GF-D8 (cell line): ENCODE measurements around the gene ATG101.
"Not testable (repeated sequence)": the region's sequence is repeated elsewhere in the genome, so short reads cannot be mapped to it uniquely, and the experiment has no call there.

ENCODE experiments used
- DNase-seq: peaks from one replicate; lab custom pipeline; 2025; lab: John Stamatoyannopoulos, UW

ATG101 gene

GRCh38 chr12:52097045-52097666 lies 27.4 kb downstream of the ATG101 start:
- DNase-seq = no peak

GRCh38 chr12:52104431-52105089 lies 34.8 kb downstream of the ATG101 start:
- not testable (repeated sequence) for DNase-seq

- DNase-seq = not testable (repeated sequence)
Observed at GRCh38 chr12:52116222-52117125, 46.7 kb downstream of the ATG101 start.

GRCh38 chr12:52117806-52118475 lies 48.2 kb downstream of the ATG101 start:
- DNase-seq = not testable (repeated sequence)

GRCh38 chr12:52119398-52120254 lies 49.8 kb downstream of the ATG101 start:
- DNase-seq = no peak

- DNase-seq = no peak
Observed at GRCh38 chr12:52120951-52121823, 51.4 kb downstream of the ATG101 start.

- no peak for DNase-seq
Observed at GRCh38 chr12:52121824-52122539, 52.2 kb downstream of the ATG101 start.

GRCh38 chr12:52122540-52122871 lies 52.7 kb downstream of the ATG101 start:
- DNase-seq = no peak

GRCh38 chr12:52122904-52123303 lies 53.1 kb downstream of the ATG101 start:
- no peak for DNase-seq

GRCh38 chr12:52123487-52124186 lies 53.9 kb downstream of the ATG101 start:
- DNase-seq = no peak

- DNase-seq = no peak
Observed at GRCh38 chr12:52125476-52125900, 55.7 kb downstream of the ATG101 start.

- no peak for DNase-seq
Observed at GRCh38 chr12:52126050-52126604, 56.3 kb downstream of the ATG101 start.
